GM12878 (cell line): ENCODE measurements around the gene BMF. TPM values are rescaled to one million over a fixed set of nuclear protein-coding genes. Genes with fewer than 3 reads are reported as not detected.
A peak's percentile ranks its signal among the peaks of the same experiment; 100 is the strongest.

Source experiments
- BACH1 ChIP-seq: fragments of 450-650 bp; IDR thresholded peaks from 2 replicates; pipeline ENCODE4 v1.6.1; 2017; ENCODE audit warnings: mild to moderate bottlenecking, borderline replicate concordance
- CEBPB ChIP-seq, 2 experiments: fragments of 150-350 bp in 1 of 2; IDR thresholded peaks; 2 replicates each; pipeline ENCODE4 v1.6.1; 2012 to 2014; ENCODE audit warnings: low read depth in 2 of 2, low read length in 2 of 2, borderline replicate concordance in 1 of 2, inconsistent platforms in 1 of 2
- CREM ChIP-seq: IDR thresholded peaks from 2 replicates; pipeline ENCODE4 v1.6.1; 2014; ENCODE audit warnings: antibody characterized with exemption, low read depth
- FOXM1 ChIP-seq: IDR thresholded peaks from 2 replicates; pipeline ENCODE4 v1.6.1; 2012; ENCODE audit warnings: low read depth, mild to moderate bottlenecking, inconsistent platforms, low read length, moderate library complexity
- HDGF ChIP-seq: fragments of 450-650 bp; IDR thresholded peaks from 2 replicates; pipeline ENCODE4 v1.6.1; 2016; ENCODE audit warnings: antibody characterized with exemption
- IRF4 ChIP-seq: IDR thresholded peaks from 2 replicates; pipeline ENCODE4 v1.6.1; 2011; ENCODE audit warnings: low read depth, low read length
- MEF2A ChIP-seq: IDR thresholded peaks from 2 replicates; pipeline ENCODE4 v1.6.1; 2011; ENCODE audit warnings: low read depth, mild to moderate bottlenecking, low read length, moderate library complexity; ENCODE audit not compliant: insufficient read depth
- MTA2 ChIP-seq: fragments of 450-650 bp; IDR thresholded peaks from 2 replicates; pipeline ENCODE4 v1.6.1; 2016; ENCODE audit warnings: low read depth, mild to moderate bottlenecking, moderate library complexity
- RAD51 ChIP-seq: fragments of 450-650 bp; IDR thresholded peaks from 2 replicates; pipeline ENCODE4 v1.6.1; 2016; ENCODE audit warnings: moderate library complexity, mild to moderate bottlenecking, inconsistent platforms
- TBL1XR1 ChIP-seq: IDR thresholded peaks from 2 replicates; pipeline ENCODE4 v1.6.1; 2012; ENCODE audit warnings: low read depth, low read length, improper control_type of control experiment
- ZNF207 ChIP-seq: fragments of 450-650 bp; IDR thresholded peaks from 2 replicates; pipeline ENCODE4 v1.6.1; 2014; ENCODE audit warnings: antibody characterized with exemption, mild to moderate bottlenecking, borderline replicate concordance
- polyA plus RNA-seq, 11 experiments: library from polyadenylated mRNA; depleted of rRNA in 4 of 11; unstranded in 6 of 11; stranded (reverse) in 5 of 11; fragments of >200 nt; fragmentation: Nextera tagmentation in 4 of 11; fragmentation: Illumina TruSeq in 1 of 11; extraction: Ambion mirVana in 4 of 11; extraction: Trizol in 1 of 11; gene quantifications; 1 replicate in 1 of 11; 2 replicates in 10 of 11; pipeline versions ENCODE4 v1.2.1 to v1.2.3, GENCODE V29; 2011 to 2016; ENCODE audit warnings: inconsistent platforms in 2 of 11, missing spikeins in 2 of 11, low read depth in 1 of 11
- total RNA-seq, 4 experiments: library from RNA; depleted of rRNA in 3 of 4; stranded (reverse); fragments of >200 nt in 3 of 4; fragmentation: Illumina TruSeq in 1 of 4; extraction: Trizol in 1 of 4; gene quantifications; 2 replicates each; pipeline versions ENCODE4 v1.2.1 to v1.2.3, GENCODE V29; 2013 to 2021
- TF ChIP-seq, protein P1 (sequence below): IDR thresholded peaks from 2 replicates; pipeline ENCODE4 v1.6.1; 2011; ENCODE audit warnings: low read depth, low read length, improper control_type of control experiment, borderline replicate concordance
- TF ChIP-seq, protein P2 (sequence below): IDR thresholded peaks from 2 replicates; pipeline ENCODE4 v1.6.1; 2012; ENCODE audit warnings: low read depth, low read length, improper control_type of control experiment

BMF gene
- total and polyA plus RNA-seq, 10 of the 15 experiments (the other 5 are each of a cell fraction or from before 2014, with no cell fraction given) = 0.82 to 34.9 (median 16.9) TPM

DNA sequence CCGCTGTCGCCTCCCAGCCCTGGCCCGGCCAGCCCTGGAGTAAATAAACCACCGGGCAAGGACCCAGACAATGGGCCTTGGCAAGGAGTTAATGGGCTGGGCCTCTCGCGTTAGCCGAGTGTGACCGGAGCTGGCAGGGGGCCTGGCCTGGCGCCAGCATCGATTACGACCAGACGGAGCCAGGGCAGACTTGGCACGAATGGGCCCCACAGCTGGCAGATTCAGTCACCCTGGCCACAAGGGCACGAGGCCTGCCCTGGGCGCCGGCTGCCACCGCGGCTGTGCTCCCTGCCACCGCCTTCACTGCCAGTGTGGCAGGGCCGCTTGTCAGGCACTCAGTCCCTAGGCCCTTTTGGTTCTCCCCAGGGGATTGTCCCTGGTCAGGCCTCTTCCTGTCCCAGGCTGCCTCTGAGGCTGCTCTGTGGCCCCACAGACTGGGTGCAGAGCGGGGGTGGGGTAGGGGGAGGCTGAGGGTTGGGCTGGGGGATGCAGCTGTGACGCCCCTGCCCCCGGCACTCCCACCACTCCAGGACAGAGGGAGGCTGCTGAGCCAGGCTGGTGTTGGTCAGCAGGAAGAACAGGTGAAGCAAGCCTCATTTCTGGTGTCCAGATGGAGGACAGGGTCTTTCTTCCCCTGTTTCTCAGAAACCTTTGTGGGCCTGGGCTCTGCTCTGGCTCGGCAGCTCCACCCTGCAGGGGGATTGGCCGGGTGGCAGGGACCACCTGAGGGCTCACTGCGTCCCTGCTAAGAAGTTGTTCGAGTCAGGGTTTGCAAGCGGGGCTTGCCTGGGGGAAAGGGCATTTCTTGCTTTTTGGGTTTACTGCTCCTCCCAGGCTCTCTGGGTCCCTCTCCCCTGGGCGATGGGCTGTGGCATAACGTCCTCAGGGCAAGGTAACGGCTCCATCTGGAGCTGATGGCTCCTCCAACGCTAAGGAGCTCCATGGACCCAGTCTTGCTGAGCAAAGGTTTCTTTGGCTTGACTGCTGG is 39.2 kb downstream of the BMF start (continued):
- TF ChIP-seq ZNF207 (peak; percentile 72; the same call in 1 of the 2 replicates), RAD51 (no peak), MTA2 (peak; percentile 62), MEF2A (no peak), TBL1XR1 (no peak; the same call in 1 of the 2 replicates), IRF4 (no peak), BACH1 (peak; percentile 49; the same call in 1 of the 2 replicates), CREM (no peak), HDGF (peak; percentile 88; the same call in 1 of the 2 replicates), CEBPB (IDR thresholded peaks at IDR 0.05; ENCODE audit: borderline replicate concordance in 1 of 2, low read depth in 2 of 2, low read length in 2 of 2) (no peak), FOXM1 (no peak)
- TF ChIP-seq, protein P1, sequence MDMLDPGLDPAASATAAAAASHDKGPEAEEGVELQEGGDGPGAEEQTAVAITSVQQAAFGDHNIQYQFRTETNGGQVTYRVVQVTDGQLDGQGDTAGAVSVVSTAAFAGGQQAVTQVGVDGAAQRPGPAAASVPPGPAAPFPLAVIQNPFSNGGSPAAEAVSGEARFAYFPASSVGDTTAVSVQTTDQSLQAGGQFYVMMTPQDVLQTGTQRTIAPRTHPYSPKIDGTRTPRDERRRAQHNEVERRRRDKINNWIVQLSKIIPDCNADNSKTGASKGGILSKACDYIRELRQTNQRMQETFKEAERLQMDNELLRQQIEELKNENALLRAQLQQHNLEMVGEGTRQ = no peak
- TF ChIP-seq, protein P2, sequence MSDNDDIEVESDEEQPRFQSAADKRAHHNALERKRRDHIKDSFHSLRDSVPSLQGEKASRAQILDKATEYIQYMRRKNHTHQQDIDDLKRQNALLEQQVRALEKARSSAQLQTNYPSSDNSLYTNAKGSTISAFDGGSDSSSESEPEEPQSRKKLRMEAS = no peak
- TF ChIP-seq, all 136 proteins: peak for 39
